Naive thymus-derived CD8-positive, alpha-beta T cell (primary cell): Measurements from ENCODE around the gene NDUFC2. TPM values are rescaled to one million over a fixed set of nuclear protein-coding genes. Genes with fewer than 3 reads are reported as not detected.

Experiments used
- polyA plus RNA-seq, 3 donors: library from polyadenylated mRNA; unstranded; fragments of 300-500 nt; fragmentation: Illumina TruSeq; gene quantifications; one replicate each; pipeline ENCODE4 v1.2.3, GENCODE V29; 2021
- total RNA-seq, 8 experiments: library from RNA in 2 of 8; stranded (reverse) in 2 of 8; gene quantifications; one replicate each; pipeline ENCODE4 v1.2.3 and lab custom pipeline; 2021 to 2026

Gene NDUFC2
- total and polyA plus RNA-seq, 5 experiments from 2014 or later, result 71.4 to 206 (median 158) TPM

Other genes with a start within 250 kb of the NDUFC2 start
- gene INTS4, start 85.2 kb downstream of the NDUFC2 start, total RNA-seq, result 10 to 100 TPM; 73.8 to 77.1 TPM
- gene INTS4, start 85.2 kb downstream of the NDUFC2 start, polyA plus RNA-seq, result 10 to 100 TPM; 36.1 to 42.7 (median 36.5) TPM
- under 1 TPM in 1 of 2 experiments, not detected in 1; 0.36 TPM for gene KCTD14, start 56.6 kb downstream of the NDUFC2 start, total RNA-seq
- under 1 TPM in 2 of 3 donors, not detected in 1; 0.13 to 0.33 TPM for gene KCTD14, start 56.6 kb downstream of the NDUFC2 start, polyA plus RNA-seq
- not detected for gene THRSP, start 16.0 kb downstream of the NDUFC2 start, total RNA-seq
- gene THRSP, start 16.0 kb downstream of the NDUFC2 start, polyA plus RNA-seq, result not detected
- gene ALG8, start 59.8 kb upstream of the NDUFC2 start, total RNA-seq, result 10 to 100 TPM; 37.4 to 40.3 TPM
- 10 to 100 TPM; 54.6 to 65.0 (median 64.4) TPM for gene ALG8, start 59.8 kb upstream of the NDUFC2 start, polyA plus RNA-seq
- 1 to 10 TPM; 5.1 to 6.1 TPM for gene KCTD21, start 108.8 kb upstream of the NDUFC2 start, total RNA-seq
- 1 to 10 TPM in 1 of 3 donors, under 1 TPM in 2; 0.08 to 2.5 (median 0.94) TPM for gene KCTD21, start 108.8 kb upstream of the NDUFC2 start, polyA plus RNA-seq
- gene USP35, start 109.1 kb upstream of the NDUFC2 start, total RNA-seq, result 10 to 100 TPM; 11.4 to 12.4 TPM
- 1 to 10 TPM in 2 of 3 donors, under 1 TPM in 1; 0.76 to 1.5 (median 1.5) TPM for gene USP35, start 109.1 kb upstream of the NDUFC2 start, polyA plus RNA-seq